Measurements from ENCODE around the gene MANSC4. TPM values are rescaled to one million over a fixed set of nuclear protein-coding genes. Genes with fewer than 3 reads are reported as not detected.

Gene MANSC4
- total RNA-seq (not detected), polyA plus RNA-seq (not detected)

DNA sequence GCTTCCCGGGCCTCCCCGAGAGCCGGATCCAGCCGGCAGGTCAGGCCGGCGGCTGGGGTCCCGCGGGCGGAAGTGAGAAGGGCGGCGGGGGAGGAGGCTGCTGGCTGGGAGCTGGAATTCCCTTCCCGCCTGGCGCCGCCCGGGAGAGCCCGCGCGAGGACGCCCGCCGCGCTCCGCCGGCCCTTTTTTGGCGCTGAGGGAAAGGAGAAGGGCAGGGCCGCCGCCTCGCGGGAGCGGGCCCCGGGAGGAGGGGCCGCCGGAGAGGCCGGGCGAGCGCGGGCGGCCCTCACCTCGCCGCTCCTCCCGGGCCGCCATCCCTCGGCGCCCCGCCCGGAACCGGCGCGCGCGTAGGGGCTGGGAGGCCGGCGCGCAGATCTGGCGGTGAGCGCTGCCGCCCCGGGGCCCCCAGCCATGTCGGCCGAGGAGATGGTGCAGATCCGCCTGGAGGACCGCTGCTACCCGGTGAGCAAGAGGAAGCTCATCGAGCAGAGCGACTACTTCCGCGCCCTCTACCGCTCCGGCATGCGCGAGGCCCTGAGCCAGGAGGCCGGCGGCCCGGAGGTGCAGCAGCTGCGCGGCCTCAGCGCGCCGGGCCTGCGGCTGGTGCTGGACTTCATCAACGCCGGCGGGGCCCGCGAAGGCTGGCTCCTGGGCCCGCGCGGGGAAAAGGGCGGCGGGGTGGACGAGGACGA is at the start of gene MANSC4, which contains the start of gene KLHL42:
TSS of gene MANSC4 (minus strand) at position 317 of the 692 bp plus-strand sequence. CDS start 8,960 bp downstream, outside the sequence.
TSS of gene KLHL42 (plus strand) at position 314 of the 692 bp plus-strand sequence. CDS start at position 412, 98 bp downstream.
- Mint-ChIP-seq H3K9me3 (no peaks in the 10 kb centered on the region), H3K27me3 (no peaks in the 10 kb centered on the region), H3K4me1 (peaks cover 30 to 47% (median 38%) of the 10 kb centered on the region in 3 donors), H3K36me3 (peaks cover 0 to 10% (median 9%) of the 10 kb centered on the region in 3 donors), H3K4me3 (peak within 1 kb of the TSS; percentile 89 to 93 (median 91)), H3K27ac (peak within 1 kb of the TSS; percentile 56 to 94 (median 90))
- Histone ChIP-seq H3K36me3 (ENCODE audit: insufficient read depth, low read length) (no peaks in the 10 kb centered on the region), H3K4me1 (ENCODE audit: insufficient read depth, low read length) (peaks cover 27% of the 10 kb centered on the region), H3K9me3 (ENCODE audit: low read length) (no peaks in the 10 kb centered on the region), H3K4me3 (ENCODE audit: low read length) (peak within 1 kb of the TSS; percentile 83), H3K27ac (ENCODE audit: low read depth, low read length) (peak within 1 kb of the TSS; percentile 65), H3K27me3 (ENCODE audit: insufficient read depth, low read length, poor library complexity, severe bottlenecking) (no peaks in the 10 kb centered on the region)
- ChIA-PET POLR2A (interaction anchor here (0.5 to 1.4 kb wide), 4 partner anchors 25 to 913 kb away, joined by 3 to 5 read pairs (median 4); partner anchors contain the start of gene MRPS35), CTCF (interaction anchor here (1.0 to 2.2 kb wide), 5 partner anchors 9 to 70 kb away, joined by 3 to 8 read pairs (median 4); no protein-coding TSS in a partner anchor)
- DNase-seq, result peak; percentile 38 to 80 (median 65)

DNA sequence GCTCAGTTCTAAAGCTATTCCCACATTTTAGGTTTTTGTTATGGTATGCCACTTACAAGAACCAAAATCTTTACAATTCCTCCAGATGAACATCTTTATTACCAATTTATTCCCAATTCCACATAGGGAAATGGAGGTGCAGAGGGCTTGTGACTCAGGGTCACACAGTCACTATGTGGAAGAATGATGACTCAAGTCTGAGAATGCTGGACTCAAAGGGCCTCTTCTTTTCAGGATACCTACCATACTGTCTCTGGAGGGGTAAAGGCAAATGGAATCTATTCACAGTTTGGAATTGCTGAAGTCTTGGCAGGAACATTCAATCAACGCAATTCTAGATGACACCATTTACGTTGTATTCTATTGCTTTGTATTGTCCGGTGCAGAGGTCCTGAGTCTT is 48.2 kb upstream of the MANSC4 start:
- CTCF ChIA-PET, result no interaction called here
- Histone ChIP-seq H3K9me3 (ENCODE audit: low read length) (no peaks in the 10 kb centered on the region), H3K27me3 (ENCODE audit: insufficient read depth, low read length, poor library complexity, severe bottlenecking) (no peaks in the 10 kb centered on the region), H3K4me3 (ENCODE audit: low read length) (no peak overlapping the region), H3K36me3 (ENCODE audit: insufficient read depth, low read length) (no peaks in the 10 kb centered on the region), H3K27ac (ENCODE audit: low read depth, low read length) (no peak overlapping the region), H3K4me1 (ENCODE audit: insufficient read depth, low read length) (no peaks in the 10 kb centered on the region)
- Mint-ChIP-seq H3K27me3 (peaks cover 0 to 17% of the 10 kb centered on the region in 2 donors), H3K4me3 (no peak overlapping the region), H3K4me1 (peaks cover 4 to 11% (median 9%) of the 10 kb centered on the region in 3 donors), H3K27ac (no peak overlapping the region), H3K9me3 (no peaks in the 10 kb centered on the region), H3K36me3 (no peaks in the 10 kb centered on the region)
- POLR2A ChIA-PET, result no interaction called here
- DNase-seq, result no peak

DNA sequence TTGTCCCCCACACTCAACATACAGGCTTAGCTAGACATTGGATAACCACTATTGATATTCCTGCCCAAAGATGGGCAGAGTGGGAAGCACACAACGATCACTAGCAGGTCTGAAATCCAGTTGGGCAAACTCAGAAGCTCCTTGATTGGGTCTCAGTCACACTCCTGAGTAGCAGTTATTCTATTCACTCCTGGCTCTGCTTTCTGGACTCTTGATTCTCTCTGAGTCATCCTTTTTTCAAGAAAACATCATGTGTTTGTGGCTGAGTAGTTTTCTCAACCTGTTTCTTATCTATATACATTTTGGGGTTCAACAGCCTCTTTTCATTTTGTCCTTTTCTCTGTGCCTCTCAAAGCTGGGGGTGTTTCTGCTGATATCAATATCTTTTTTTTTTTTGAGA is 46.0 kb upstream of the MANSC4 start:
- ChIA-PET CTCF (no interaction called here), POLR2A (interaction anchor here (0.6 kb wide), 1 partner anchor 23 kb away, joined by 3 read pairs; no protein-coding TSS in a partner anchor)
- no peak for DNase-seq
- peaks cover 2 to 9% of the 10 kb centered on the region in 2 donors for H3K27me3 Mint-ChIP-seq
- H3K4me3 ChIP-seq (ENCODE audit: low read length), result no peak overlapping the region
- H3K27ac ChIP-seq (ENCODE audit: low read depth, low read length), result no peak overlapping the region
- no peaks in the 10 kb centered on the region for H3K27me3 ChIP-seq (ENCODE audit: insufficient read depth, low read length, poor library complexity, severe bottlenecking)
- H3K9me3 ChIP-seq (ENCODE audit: low read length), result no peaks in the 10 kb centered on the region
- no peaks in the 10 kb centered on the region for H3K36me3 ChIP-seq (ENCODE audit: insufficient read depth, low read length)
- H3K4me1 ChIP-seq (ENCODE audit: insufficient read depth, low read length), result peaks cover 10% of the 10 kb centered on the region
- H3K27ac Mint-ChIP-seq, result no peak overlapping the region
- no peak overlapping the region for H3K4me3 Mint-ChIP-seq
- H3K4me1 Mint-ChIP-seq, result peaks cover 21 to 32% (median 30%) of the 10 kb centered on the region in 3 donors
- H3K9me3 Mint-ChIP-seq, result no peaks in the 10 kb centered on the region
- H3K36me3 Mint-ChIP-seq, result no peaks in the 10 kb centered on the region

DNA sequence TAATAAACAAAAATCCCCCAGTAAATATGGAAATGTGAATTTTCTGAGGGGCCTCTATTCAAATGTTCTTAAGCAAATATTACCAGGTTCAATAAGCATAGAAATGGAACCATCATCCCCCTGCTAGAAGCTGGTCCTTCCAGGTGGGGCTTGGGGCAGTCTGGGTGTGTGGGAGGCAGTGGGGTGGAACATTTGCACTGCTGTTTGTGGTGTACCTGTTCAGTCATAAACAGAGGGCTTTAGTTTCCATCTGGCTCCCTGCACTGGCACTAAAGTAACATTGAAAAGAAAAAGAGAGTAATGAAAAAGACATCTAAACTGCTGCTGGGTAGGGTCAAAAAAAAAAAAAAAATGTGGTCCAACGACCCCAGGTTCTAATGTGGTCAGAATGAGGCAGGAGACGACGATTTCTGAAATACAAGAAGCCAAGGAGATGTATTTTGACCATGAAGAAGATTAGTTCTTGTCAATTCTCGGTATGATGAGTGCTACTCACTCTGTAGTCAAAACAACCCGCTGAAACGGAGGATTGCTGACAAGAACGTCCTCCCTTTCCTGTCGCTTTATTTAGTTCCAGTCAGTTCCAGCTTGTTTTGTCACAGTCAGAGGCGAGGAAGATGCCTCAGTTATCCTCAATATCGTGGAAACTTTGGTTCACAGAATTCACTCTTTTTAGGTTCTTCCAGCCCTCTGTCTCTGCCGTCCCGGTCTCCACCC is 44.2 kb upstream of the MANSC4 start:
- Histone ChIP-seq H3K36me3 (ENCODE audit: insufficient read depth, low read length) (no peaks in the 10 kb centered on the region), H3K9me3 (ENCODE audit: low read length) (no peaks in the 10 kb centered on the region), H3K4me1 (ENCODE audit: insufficient read depth, low read length) (peaks cover 10% of the 10 kb centered on the region), H3K27ac (ENCODE audit: low read depth, low read length) (no peak overlapping the region), H3K4me3 (ENCODE audit: low read length) (no peak overlapping the region), H3K27me3 (ENCODE audit: insufficient read depth, low read length, poor library complexity, severe bottlenecking) (no peaks in the 10 kb centered on the region)
- no peak for DNase-seq
- H3K36me3 Mint-ChIP-seq, result no peaks in the 10 kb centered on the region
- peak overlapping the region in 1 of 8 donors; percentile 69 for H3K27ac Mint-ChIP-seq
- ChIA-PET POLR2A (no interaction called here), CTCF (no interaction called here)
- H3K4me1 Mint-ChIP-seq, result peaks cover 22 to 34% (median 32%) of the 10 kb centered on the region in 3 donors
- H3K27me3 Mint-ChIP-seq, result peaks cover 5 to 6% of the 10 kb centered on the region in 2 donors
- H3K4me3 Mint-ChIP-seq, result peak overlapping the region in 1 of 7 donors; percentile 37
- H3K9me3 Mint-ChIP-seq, result no peaks in the 10 kb centered on the region

DNA sequence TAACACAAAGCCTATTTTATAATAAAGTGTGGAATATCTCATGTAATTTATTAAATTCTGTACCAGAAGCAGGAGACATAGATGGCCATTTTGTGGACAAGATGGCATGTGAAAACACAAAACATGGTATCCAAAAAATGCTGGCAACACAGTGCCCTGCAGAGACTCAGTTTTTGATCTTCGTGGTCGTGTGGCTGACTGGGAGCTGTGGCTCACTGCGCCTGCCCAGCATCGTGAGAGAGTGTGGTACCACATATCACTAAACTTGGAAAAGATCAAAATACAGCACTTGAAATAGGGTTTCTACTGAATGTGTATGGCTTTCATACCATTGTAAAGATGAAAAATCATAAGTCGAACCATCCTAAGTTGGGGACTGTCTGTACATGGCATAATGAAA is 43.0 kb upstream of the MANSC4 start:
- peak overlapping the region in 4 of 8 donors; percentile 59 to 90 (median 82) for H3K27ac Mint-ChIP-seq

DNA sequence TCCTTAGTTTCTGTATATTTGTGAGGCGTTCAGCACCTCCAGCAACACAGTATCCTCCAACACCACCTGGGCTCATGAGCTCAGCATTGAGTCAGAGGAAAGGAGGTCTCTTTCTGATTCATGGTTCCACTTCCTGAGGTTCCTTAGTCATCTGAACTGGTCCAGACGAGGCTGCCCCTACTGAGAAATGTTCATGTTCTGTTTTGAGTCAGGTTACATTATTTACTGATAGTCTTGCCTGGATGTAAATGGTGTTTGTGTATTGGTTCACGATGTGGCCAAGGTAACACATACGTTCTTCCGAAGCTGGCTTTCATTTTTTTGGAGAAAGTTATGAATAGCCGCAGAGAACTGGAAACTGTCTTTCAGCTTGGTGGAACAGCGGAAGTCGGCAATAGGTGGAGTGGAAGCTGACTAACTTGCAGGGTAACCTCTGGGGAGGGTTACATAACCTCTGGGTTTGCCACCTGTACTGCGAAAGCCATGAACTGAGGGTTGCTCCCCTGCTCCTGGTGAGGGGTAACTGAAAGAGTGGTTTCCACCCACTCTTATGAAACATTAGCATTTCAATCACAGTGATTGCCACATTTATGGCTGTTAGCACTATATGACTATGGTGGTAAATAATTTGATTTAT is 42.2 kb upstream of the MANSC4 start:
- H3K27me3 Mint-ChIP-seq, result peaks cover 0 to 6% of the 10 kb centered on the region in 2 donors
- peaks cover 10% of the 10 kb centered on the region for H3K4me1 ChIP-seq (ENCODE audit: insufficient read depth, low read length)
- peaks cover 22 to 34% (median 32%) of the 10 kb centered on the region in 3 donors for H3K4me1 Mint-ChIP-seq
- no peak overlapping the region for H3K27ac ChIP-seq (ENCODE audit: low read depth, low read length)
- H3K36me3 Mint-ChIP-seq, result no peaks in the 10 kb centered on the region
- peak overlapping the region; percentile 26 for H3K4me3 ChIP-seq (ENCODE audit: low read length)
- H3K9me3 ChIP-seq (ENCODE audit: low read length), result no peaks in the 10 kb centered on the region
- DNase-seq, result peak in 4 of 5 donors; percentile 28 to 74 (median 51)
- H3K36me3 ChIP-seq (ENCODE audit: insufficient read depth, low read length), result no peaks in the 10 kb centered on the region
- CTCF ChIA-PET, result interaction anchor here (0.9 to 3.3 kb wide), 9 partner anchors 8 to 114 kb away, joined by 3 to 18 read pairs (median 3); no protein-coding TSS in a partner anchor
- peak overlapping the region; percentile 30 to 95 (median 80) for H3K27ac Mint-ChIP-seq
- POLR2A ChIA-PET, result interaction anchor here (1.3 to 1.6 kb wide), 2 partner anchors 42 to 111 kb away, joined by 3 to 5 read pairs; partner anchors contain the start of genes KLHL42 and MANSC4
- no peaks in the 10 kb centered on the region for H3K27me3 ChIP-seq (ENCODE audit: insufficient read depth, low read length, poor library complexity, severe bottlenecking)
- H3K4me3 Mint-ChIP-seq, result peak overlapping the region; percentile 32 to 83 (median 76)
- no peaks in the 10 kb centered on the region for H3K9me3 Mint-ChIP-seq

More for the DNA sequence above, 43.0 kb upstream of the MANSC4 start:
- H3K4me3 ChIP-seq (ENCODE audit: low read length), result no peak overlapping the region
- H3K9me3 Mint-ChIP-seq, result no peaks in the 10 kb centered on the region
- POLR2A ChIA-PET, result no interaction called here
- no peak for DNase-seq
- no peaks in the 10 kb centered on the region for H3K36me3 Mint-ChIP-seq
- H3K9me3 ChIP-seq (ENCODE audit: low read length), result no peaks in the 10 kb centered on the region
- peak overlapping the region in 4 of 7 donors; percentile 76 to 83 (median 81) for H3K4me3 Mint-ChIP-seq
- H3K4me1 Mint-ChIP-seq, result peaks cover 22 to 34% (median 32%) of the 10 kb centered on the region in 3 donors
- CTCF ChIA-PET, result interaction anchor here (2.4 to 3.3 kb wide), 2 partner anchors 12 to 89 kb away, joined by 11 to 18 read pairs; no protein-coding TSS in a partner anchor
- H3K36me3 ChIP-seq (ENCODE audit: insufficient read depth, low read length), result no peaks in the 10 kb centered on the region
- H3K4me1 ChIP-seq (ENCODE audit: insufficient read depth, low read length), result peaks cover 10% of the 10 kb centered on the region
- H3K27me3 Mint-ChIP-seq, result peaks cover 4 to 6% of the 10 kb centered on the region in 2 donors
- no peaks in the 10 kb centered on the region for H3K27me3 ChIP-seq (ENCODE audit: insufficient read depth, low read length, poor library complexity, severe bottlenecking)
- no peak overlapping the region for H3K27ac ChIP-seq (ENCODE audit: low read depth, low read length)

DNA sequence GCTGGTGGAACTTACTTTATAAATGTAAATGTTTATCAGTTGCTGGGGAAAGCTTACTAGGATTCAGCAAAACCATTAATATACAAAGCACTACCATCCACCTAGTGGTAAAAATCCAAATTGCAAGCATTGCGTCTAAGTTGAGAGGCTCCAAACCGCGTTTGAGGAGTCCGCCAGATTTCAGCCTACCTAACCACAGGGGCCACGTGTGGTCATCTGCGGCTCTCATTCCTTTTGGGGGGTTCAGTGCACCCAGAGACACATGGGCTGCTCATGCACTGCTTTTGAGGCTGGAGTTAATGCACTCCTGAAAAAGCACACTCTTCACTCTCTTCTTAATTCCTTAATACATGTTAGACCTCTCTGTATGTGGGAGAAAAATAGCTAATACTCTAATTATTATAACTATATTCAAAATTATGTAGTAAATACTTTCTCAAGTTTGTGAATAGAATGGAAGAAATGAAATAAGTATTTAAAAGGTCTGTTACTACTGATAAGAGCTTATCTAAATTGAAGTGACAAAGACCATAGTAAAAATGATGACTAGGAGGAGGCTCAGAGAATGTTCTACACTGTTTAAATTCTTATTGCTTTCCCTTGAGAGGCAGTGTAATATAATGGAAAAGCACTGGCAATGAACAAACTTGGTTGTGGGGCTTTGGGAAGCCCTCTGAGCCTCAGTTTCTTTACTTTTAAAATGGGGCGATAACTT is 41.4 kb upstream of the MANSC4 start:
- Mint-ChIP-seq H3K9me3 (no peaks in the 10 kb centered on the region), H3K4me1 (peaks cover 22 to 34% (median 32%) of the 10 kb centered on the region in 3 donors), H3K4me3 (peak overlapping the region; percentile 32 to 83 (median 79)), H3K27ac (peak overlapping the region in 7 of 8 donors; percentile 59 to 95 (median 82)), H3K36me3 (no peaks in the 10 kb centered on the region), H3K27me3 (peaks cover under 1 to 6% of the 10 kb centered on the region in 2 donors)
- CTCF ChIA-PET, result interaction anchor here (0.9 to 3.3 kb wide), 10 partner anchors 9 to 114 kb away, joined by 3 to 18 read pairs (median 5); partner anchors contain the start of genes KLHL42 and MANSC4
- Histone ChIP-seq H3K4me3 (ENCODE audit: low read length) (peak overlapping the region; percentile 26), H3K27ac (ENCODE audit: low read depth, low read length) (no peak overlapping the region), H3K4me1 (ENCODE audit: insufficient read depth, low read length) (peaks cover 10% of the 10 kb centered on the region), H3K36me3 (ENCODE audit: insufficient read depth, low read length) (no peaks in the 10 kb centered on the region), H3K9me3 (ENCODE audit: low read length) (no peaks in the 10 kb centered on the region), H3K27me3 (ENCODE audit: insufficient read depth, low read length, poor library complexity, severe bottlenecking) (no peaks in the 10 kb centered on the region)
- POLR2A ChIA-PET, result interaction anchor here (1.3 to 1.6 kb wide), 2 partner anchors 41 to 110 kb away, joined by 3 to 5 read pairs; partner anchors contain the start of genes KLHL42 and MANSC4
- peak in 4 of 5 donors; percentile 3 to 42 (median 15) for DNase-seq
